GDM1 (cell line): Measurements from ENCODE around the gene TMEM258.

Source experiments
- DNase-seq: peaks from one replicate; lab custom pipeline; 2025; lab: John Stamatoyannopoulos, UW

The TMEM258 gene

DNA sequence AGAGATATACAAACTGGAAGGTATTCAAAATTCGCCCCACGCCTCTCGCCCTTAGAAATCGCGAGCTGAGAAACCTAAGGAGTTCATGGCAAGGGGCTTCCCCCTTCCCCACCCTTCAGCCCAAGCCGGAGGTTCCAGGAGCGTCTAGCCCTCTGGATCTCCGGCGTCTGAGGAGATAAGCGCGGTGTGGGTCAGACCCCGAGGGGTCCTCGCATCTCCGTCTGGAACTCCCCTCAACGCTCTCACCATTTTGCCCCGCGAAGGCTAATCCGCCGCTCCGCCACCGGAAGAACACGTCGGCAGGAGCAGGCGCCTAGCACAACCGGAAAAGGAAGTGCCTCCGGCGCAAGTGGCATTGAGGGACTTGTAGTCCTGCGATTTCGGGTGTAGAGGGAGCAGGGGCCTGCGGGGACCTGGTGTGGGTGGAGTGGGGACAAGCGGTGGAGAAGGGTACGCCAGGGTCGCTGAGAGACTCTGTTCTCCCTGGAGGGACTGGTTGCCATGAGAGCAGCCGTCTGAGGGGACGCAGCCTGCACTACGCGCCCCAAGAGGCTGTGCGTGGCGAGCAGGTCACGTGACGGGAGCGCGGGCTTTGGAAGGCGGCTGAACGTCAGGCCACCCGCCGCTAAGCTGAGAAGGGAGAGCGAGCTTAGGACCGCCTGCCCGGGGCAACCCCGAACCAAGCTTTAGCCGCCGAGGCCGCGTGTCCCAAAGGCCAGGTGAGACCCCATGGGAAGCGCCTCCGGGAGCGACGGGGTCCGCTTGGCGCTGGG lies at the start of gene TMEM258, which contains the start of gene FEN1:
Gene TMEM258 (minus strand): TSS at position 290 of the 773 bp plus-strand sequence. CDS start 41 bp downstream, at position 249.
Gene FEN1 (plus strand): TSS at position 602 of the 773 bp plus-strand sequence. CDS start 2,451 bp downstream, outside the sequence.
- peak; percentile 91 for DNase-seq

DNA sequence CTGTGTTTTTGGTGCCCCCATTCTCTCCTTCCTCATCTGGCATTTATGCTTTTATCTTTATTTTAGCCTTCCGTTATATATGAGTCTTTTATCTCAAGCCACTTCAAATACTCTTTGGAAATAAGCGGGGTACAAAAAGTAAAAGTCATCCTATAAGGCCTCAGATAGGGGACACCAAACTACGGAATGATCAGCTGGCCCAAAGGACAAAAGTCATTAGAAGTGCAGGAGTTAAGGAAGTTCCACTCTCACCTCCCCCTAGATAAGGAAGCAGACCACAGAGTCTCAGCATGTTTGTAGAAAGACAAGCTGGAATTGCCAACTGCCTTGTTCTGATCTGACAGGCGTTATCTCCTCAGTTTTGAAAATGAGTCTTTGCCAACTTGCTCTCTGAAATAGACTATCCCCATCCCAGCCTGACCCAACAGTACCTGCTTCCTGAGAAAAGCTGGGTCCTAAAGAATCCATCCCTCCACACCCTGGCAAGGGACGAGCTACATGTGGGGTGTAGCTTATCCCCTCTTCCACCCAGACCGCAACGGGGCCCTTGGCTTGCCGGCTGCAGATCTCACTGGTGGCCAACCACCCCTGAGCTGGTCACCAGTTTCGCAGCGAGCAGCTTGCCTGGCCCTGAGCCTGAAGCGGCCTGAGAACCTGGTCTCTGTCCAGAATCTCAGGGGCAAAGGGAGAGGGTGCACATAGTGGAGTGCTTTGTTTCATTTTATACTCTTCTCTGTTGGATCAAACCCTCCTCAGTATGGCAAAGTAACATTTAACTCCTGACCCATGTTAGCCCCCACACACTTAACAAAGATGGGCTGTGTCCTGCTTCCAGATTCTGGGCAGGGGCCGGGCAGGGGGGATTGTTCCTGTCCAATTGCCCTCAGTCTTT lies 49.5 kb upstream of the TMEM258 start:
- DNase-seq: no peak

DNA sequence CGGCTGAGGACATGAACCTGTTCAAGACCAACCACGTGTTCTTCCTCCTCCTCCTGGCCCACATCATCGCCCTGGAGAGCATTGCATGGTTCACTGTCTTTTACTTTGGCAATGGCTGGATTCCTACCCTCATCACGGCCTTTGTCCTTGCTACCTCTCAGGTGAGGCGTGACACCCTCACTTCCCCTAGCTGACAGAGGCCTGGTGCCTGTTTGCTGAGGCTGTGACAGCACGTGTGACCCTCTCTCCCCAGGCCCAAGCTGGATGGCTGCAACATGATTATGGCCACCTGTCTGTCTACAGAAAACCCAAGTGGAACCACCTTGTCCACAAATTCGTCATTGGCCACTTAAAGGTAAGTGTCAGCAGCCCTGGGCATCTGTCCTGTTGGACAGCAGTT lies 48.0 kb upstream of the TMEM258 start:
- no peak for DNase-seq

GRCh38 chr11:61839742-61840141 lies 47.3 kb upstream of the TMEM258 start:
- DNase-seq: no peak

- no peak for DNase-seq
Observed at GRCh38 chr11:61838921-61839320, 46.5 kb upstream of the TMEM258 start.

DNA sequence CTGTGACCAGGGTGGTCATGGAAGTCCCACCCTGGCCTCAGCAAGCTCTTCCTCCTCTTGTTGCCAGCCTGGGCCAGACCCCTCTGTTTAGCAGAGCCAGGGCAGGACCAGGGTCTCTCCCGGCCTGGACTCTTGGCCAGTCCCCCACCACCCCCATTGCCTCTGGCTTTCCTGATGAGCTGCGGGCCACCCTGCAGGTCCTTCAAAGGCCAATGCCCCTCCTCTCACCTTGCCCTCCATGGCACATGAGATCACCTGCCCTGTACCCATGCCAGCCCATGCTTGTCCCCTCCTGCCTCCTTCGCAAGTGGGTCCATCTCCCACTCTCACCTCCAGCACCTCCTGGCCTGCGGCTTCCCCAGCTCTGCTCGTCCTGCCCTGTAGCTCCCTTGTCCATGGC lies 46.1 kb upstream of the TMEM258 start:
- DNase-seq: no peak

DNA sequence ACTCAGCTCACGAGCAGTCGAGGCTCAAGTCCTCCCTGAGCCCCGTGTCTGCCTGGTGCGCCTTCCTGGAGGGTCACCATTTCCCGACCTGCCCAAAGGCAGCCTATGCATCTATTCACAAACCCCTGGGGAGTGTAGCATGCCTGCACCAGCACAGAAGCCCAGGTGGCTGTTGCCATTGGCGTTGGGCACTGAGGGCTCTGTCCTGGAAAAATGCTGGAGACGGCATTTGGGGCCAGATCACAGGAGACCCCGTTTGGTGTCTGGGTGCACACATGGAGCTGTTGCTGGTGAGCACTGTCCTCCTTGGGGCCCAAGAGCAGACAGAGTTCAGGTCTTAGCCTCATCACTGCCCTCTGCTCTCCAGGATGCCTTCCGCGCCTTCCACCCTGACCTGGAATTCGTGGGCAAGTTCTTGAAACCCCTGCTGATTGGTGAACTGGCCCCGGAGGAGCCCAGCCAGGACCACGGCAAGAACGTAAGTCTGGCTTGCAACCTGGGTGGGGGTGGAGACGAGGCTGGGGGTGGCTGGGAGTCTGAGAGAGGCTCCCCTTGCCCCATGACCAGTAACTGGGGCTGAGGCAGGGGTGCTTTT lies 45.1 kb upstream of the TMEM258 start:
- DNase-seq: no peak

DNA sequence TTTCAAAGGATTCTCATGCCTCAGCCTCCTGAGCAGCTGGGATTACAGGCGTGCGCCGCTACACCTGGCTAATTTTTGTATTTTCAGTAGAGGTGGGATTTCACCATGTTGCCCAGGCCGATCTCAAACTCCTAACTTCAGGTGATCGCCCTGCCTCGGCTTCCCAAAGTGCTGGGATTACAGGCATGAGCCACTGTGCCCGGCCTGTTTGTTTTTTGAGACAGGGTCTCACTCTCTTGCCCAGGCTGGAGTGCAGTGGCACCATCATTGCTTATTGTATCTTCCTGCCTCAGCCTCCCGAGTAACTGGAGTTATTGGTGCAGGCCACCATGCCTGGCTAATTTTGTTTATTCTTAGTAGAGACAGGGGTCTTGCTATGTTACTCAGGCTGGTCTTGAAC lies 43.8 kb upstream of the TMEM258 start:
- no peak for DNase-seq

GRCh38 chr11:61834278-61835048 lies 42.1 kb upstream of the TMEM258 start:
- DNase-seq: peak; percentile 94

- no peak for DNase-seq
Observed at GRCh38 chr11:61833926-61834277, 41.5 kb upstream of the TMEM258 start.

- no peak for DNase-seq
Observed at GRCh38 chr11:61833471-61833870, 41.1 kb upstream of the TMEM258 start.

GRCh38 chr11:61832754-61833153 lies 40.4 kb upstream of the TMEM258 start:
- DNase-seq: no peak

DNA sequence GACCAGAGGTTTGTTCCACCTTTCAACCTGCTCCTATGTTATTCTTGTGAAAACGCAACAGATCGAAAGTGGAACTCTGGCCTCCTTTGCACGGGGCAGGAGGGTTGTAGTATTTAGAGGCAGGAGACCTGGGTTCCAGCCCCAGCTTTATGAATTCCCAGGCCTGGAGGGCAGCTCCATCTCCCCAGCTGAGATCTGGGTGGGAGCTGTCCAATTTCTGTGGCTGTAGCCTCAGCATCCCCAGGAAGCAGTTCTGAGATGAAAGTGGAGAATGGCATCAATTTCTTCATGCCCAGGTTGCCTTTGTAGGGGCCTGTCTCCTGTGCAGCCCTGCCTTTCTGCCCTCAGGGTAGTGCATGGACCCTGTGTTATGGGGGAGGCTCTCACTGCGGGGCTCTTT lies 39.8 kb upstream of the TMEM258 start:
- no peak for DNase-seq

DNA sequence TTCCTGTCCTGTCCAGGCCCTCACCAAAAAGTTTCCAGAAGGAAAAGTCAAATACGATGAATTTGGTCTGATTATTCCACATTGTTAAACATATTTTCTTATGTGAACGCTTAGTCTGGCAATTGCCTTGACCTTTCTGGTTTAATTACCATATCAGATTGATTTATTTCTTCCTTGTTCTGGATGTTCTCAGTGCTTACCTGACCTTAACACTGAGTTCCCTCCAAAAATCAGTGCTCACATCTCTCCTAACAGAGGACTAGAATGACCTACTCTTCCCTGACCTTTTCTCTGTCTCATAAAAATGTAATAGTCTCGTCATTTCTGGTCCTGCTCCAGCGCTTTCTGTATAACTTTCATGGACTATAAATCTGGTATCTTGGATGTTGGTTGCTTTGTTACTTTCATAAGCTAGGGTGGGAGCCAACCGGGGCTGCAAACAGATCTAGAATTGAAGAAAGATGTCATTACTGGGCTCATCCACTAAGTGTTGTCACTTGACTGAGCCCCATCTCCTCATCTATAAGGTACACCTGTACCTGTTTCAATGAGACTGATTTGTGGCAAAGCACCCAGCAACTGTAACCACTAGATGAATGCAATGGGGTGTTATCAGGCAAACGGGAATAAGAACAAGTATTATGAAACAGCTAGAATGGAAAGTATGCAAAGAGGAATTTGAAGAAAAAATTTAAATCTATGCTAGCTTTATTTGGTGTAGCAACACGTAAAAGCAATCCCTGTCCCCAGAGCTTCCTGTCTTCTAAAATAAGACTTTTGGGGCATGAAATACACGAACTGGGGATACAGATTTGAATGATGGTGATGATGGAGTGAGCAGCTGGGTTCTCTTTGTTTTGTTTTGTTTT lies 38.1 kb upstream of the TMEM258 start:
- no peak for DNase-seq

DNA sequence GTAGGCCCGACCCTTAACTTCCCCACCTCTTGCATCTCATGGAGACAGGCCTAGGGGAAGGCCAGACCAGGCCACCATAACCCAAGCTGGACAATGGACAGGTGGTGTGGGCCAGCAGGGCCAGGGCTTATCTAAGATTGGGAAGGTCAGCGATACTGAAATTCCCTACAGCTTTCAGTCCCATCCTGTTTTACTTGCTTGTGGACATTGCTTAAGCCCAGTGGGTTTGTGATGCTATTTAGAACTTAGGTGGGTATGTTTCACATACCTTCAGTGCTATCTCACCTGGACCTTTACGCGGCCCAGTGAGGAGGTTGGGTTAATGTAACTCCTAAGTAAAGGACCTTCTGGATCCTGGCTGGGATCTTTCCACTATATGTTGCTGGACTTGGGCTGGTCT lies 37.4 kb upstream of the TMEM258 start:
- DNase-seq: no peak

DNA sequence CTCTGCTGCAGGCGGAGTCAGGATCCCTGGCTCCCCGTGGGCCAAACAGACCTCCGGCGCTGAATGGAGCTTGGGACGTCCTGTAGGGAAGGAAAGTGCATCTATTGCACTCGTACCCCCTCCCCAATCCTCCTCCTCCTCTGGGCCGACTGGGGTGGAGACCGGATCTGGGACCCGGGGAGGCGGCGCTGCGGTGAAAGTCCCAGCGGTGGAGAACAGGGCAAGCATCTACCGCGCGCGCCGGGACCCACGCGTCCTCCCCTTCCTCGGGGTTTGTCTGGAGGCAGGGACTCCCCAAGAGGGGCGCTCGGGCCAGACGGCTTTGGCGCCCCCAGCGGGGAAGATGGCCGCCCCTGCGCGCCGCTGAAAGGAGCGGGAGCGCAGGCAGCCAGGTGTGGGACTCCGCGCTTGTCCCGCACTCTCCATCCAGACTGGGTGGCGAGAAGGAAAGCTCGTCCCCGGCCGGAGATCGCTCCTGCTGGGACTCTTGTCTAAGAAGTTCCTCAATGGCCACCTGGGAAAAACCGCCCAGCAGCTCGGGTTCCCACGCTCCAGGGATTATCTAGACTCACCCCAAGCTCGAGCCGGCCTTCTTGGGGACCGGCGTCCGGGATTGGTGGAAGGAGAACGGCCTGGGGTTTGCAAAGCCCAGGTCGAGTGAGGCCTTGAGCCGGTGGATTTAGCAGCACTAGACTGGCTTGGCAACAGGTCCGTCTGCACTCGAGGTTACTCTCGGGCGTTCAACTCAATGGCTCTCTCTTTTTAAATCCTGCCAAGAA lies 36.4 kb upstream of the TMEM258 start:
- DNase-seq: peak; percentile 21

DNA sequence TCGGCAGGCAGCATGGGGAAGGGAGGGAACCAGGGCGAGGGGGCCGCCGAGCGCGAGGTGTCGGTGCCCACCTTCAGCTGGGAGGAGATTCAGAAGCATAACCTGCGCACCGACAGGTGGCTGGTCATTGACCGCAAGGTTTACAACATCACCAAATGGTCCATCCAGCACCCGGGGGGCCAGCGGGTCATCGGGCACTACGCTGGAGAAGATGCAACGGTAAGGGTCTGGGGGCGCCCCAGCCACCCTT lies 35.9 kb upstream of the TMEM258 start:
- DNase-seq: no peak

- peak; percentile 98 for DNase-seq
Observed at GRCh38 chr11:61827571-61828378, 35.4 kb upstream of the TMEM258 start, which contains the start of gene FADS2. Gene FADS2 (plus strand): TSS chr11:61828300. CDS start chr11:61828391, 91 bp downstream.

- DNase-seq: peak; percentile 74
Observed at GRCh38 chr11:61826930-61827570, 34.7 kb upstream of the TMEM258 start.
